Stimulated activated naive CD4-positive, alpha-beta T cell (primary cell): ENCODE measurements around the gene PRKCE.

ENCODE experiments used
- DNase-seq, 6 experiments: peaks; one replicate each; lab custom pipeline; 2025; lab: John Stamatoyannopoulos, UW

PRKCE gene

DNA sequence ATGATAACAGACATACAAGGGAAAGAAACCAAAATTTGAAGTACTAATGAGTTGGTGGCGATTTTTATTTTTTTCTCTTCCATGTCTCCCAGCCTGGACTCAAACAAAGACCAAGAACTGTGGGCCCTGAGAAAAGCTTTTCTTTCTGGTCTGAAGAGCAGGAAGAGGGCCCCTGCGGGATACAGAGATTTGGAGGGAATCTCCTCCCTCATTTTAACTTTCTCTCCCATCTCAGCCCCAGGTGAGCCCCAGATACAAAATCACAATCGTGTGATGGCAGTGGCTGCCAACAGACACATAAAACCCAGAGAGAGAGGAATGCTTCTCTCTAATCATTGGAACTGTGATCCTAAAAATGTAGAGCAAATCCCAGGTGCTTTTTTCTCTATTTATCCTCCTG is 19.5 kb upstream of the PRKCE start:
- DNase-seq: no peak

DNA sequence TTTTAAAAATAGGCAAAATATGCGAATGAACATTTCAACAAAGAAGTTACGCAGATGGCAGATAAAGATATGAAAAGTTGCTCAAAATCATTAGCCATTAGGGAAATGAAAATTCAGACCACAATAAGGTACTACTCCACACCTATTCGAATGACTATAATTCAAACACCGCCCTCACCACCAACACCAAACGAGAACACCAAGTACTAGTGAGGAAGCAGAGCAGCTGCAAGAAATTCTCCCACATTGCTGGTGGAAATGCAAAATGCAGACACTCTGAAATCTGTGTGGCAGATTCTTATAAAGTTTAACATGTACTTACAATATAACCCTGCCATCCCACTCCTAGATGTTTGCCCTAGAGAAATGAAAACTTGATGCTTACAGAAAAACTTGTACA is 17.3 kb upstream of the PRKCE start:
- no peak for DNase-seq

DNA sequence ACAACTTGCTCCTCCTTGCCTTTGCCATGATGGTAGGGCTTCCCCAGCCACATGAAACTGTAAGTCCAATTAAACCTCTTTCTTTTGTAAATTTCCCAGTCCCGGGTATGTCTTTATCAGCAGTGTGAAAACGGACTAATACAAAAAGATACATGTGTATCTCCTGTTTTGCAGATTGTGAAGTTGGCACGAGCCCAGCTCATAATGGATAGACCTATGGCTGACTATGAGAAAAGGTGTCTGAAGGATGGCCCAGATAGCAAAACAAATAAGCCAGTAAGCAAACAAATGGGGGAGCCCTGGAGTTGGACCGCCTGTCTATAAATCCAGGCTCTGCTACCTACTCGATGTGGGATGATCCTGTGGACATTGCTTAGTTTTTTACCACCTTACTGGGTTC is 15.5 kb upstream of the PRKCE start:
- DNase-seq: no peak

DNA sequence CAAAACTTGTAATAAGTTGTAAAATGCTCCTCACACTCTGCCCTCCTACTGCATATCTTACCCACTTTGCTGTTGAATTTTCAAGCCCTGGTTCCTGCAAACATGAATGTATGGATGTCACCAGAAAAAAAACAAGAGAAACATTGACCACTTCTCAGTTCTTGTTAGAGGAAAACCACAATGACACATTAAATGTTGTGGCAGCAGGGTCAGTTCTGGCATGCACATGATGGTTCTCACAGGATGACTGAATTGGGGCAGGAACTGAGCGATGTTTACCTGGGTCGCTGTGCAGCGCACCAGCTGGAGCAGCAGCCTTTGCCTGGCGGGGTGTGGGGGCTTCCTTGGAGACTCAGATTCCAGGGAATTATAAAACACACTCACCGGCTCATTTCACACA is 14.0 kb upstream of the PRKCE start:
- no peak for DNase-seq

DNA sequence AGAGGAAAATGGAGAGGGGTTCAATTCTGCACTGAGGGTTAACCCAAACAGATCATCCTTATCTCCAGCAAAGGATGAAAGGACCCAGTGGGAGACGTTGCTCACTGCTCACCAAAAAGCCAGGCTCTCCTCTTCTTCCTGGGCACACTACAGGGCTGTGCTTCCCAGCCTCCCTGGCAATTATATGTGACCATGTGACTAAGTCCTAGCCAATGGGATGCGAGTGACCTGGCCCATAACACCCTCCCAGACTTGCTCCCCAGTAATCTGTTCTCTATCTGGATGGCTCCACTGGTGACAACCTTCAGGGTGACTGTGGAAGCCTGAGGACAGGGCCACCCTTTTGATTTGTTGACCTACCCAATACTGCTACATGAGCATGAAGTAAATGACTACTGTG is 10.9 kb upstream of the PRKCE start:
- no peak for DNase-seq

DNA sequence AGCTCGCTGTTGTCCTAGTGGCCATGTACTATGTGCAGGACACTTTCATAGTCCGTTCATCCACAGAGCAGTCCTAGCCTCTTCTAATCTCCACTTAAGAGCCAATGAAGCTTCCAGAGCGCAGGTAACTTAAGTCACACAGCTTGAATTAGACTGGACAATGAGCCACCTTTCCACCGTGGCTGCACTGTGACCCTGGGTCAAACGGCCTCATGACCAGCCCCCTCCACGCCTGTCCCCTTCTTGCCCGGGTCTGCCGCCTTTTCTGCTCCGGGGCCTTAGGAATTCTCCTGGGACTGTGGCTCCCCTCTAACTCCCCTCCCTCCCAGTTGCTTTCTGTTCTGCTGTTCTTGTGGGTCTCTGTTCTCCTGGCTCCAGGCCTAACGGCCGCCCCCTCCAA is 8.4 kb upstream of the PRKCE start:
- DNase-seq: no peak

DNA sequence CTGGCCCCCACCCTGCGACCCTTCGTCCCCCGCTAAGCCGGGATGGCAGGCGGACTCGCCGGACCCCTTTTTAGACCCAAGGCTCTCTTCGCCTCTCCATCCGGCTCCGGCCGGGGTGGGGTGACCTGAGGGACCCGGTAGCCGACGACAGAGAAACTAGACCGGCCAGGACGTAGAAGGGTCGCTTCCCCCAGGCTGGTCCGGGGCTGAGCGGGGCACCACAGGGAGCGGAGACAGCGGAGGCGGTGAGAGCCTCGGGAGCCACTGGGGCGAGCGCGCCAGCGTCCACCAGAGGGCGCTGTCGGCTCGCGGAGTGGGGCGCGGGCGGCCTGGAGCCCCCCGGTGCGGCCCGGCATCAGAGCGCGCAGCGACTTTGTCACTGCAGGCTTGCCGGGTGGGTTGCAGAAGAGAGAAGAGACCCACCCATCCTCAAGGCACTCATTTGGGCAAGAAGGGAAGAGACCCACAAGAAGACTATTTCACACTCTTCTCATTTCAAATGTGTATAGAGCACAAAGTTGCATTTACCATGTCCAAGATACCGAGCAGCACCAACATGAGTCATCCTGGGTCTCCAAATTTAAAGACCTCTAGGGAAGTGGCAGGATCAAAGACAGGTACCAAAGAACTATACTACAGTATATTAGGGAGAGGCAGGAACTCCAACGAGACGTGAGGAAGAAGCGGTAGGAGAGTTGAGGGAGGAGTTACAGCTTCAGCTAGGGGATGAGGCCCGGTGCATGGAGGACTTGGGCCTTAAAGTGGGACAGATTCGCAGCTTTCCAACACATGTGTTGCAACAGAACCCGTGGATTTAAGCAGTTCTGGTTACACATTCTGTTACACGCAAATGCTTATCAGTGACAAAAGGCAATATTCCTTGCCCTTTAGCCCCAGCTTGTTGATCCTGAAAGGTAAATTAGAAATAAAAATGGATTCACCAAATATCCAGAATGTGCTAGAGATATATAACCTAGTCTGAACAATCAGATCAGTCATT is 7.6 kb upstream of the PRKCE start:
- DNase-seq: peak; percentile 35 to 81 (median 68)

DNA sequence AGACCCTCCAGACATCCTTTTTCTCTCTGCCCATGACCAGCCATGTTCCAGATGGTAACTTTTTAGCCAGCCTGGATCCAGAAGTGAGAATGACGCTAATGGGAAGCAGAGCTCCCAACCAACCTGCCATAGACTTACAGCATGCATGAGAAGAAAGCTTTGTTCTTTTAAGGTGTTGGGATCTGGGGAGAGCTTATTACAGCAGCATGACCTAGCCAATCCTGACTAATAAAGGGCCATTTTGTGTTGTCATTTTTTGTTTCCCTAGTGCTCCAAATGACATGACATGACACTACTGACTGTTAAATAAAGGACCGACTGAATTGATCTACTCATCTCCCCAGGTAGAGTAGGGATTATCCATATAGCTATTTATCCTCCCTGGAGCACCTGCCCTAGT is 5.2 kb upstream of the PRKCE start:
- no peak for DNase-seq

DNA sequence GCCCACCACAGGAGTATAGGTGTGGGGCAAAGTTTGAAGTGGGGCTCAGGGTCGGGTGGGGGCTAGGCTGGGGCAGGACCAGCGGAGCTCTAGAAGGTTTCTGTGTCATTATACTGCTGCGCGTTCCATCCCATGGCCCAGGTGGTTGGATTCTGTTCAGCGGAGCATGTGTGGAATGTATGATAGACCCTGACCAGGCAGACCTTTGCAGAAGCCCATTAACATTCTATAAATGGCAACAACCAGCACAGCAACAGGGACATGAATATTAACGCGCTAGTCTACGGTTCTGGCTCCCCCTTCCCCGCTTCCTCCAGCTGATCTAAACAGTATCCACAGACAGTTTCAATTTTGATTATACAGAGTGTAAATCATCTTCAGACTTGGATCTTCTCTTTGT is 4.1 kb upstream of the PRKCE start:
- DNase-seq: no peak

DNA sequence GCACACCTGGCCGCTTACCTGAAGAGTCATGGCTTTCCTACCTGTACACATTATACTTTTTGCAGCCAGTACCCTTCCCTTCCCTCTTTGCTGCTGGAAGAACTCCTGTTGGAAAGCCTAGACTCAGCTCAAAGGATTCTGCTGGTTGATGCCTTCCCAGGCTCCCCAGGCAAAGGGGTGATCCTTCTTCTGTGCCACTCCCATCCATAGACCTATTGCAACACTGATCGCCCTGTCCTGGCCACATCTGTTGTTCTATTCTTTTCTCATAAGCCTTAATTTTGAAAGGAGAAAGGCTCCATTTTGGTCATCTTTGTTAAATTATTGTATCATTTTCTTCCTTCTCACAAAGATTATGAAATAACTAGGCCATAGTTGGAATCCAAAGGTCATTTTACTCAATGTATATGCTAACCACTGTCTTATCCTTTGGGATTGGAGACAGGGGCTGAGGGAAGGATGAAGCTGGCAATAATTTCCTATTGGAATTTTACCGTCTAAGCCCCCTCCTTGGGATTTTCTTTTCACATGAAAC is 3.4 kb upstream of the PRKCE start:
- DNase-seq: no peak

DNA sequence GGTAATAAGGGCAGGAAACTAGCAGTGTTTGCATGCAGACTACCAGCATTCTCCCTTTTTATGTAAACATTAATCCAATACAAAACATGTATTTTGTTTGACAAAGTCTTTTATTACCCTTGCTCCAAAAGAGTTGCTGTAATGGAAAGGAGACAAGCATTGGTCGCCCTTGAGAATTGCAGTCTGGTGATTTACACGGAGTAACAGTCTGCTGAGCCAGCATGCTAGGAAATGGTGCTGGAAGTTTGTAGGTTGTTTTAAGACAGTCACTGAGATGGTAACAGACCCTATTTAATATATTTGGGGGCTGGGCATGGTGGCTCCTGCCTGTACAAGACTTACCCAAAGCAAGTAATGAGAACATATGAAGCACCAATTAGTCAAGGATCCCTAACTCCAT is 2.8 kb upstream of the PRKCE start:
- no peak for DNase-seq

DNA sequence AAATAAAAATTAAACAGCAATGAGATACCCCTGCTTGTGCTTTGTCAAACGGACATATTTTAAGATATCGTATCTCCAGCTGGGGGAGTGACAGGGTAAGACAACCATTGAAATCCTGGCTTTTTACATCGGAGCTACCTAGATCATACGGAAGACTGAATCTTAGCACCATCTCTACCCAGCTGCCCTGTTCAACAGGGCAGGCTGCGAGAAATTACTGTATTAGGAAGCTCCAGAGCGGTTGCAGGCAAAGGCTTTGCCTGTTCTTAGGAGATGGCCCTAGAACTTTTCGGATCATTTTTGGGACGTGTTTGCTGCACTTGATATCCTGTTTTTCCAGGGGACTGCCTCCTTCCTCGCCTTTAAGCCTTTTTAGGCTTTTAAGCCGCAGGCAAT is 2.0 kb upstream of the PRKCE start:
- DNase-seq: no peak

DNA sequence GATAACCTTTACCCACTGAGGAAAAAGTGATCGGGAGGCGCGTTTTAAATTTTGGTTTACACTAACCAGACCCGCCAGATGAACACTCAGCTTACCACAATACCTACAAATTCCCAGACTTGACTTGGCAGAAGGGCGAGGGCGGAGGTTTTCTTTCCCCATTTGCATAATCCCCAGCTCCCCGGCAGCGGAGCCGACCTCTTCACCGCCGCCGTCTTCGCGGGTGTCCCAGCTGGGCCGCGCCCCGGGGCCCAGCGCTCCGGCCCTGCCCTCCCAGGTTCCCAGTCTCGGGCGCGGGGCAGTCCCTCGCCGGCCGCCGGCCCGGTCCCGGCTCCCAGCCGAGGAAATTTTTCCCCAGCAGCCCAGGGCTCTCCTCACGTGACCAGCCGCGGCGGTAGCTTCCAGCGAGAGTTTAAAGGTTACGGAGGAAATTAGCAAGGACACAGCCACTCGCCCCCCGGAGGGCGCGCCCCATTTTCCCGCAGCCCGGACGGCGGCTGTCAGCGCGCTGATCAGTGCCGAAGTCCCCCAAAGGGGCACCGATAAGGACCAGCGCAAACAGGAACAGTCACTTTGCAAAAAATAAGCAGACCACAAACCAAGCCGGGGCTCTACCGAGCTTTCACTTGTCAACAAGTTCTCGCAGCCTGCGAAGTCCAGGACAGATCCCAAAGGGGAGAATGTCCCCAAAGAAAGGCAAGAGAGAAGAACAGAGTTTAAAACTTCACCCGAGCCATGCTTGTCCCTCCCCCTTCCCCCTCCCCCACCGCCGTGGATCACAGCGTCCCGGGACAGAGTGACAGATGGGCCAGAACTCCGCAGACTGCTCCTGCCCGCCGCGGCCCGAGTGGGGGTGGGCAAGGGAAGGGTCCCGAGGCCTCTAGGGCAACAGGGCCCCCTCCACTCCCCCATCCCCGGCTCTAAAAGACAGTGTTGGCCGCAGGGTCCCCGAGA is 1.3 kb upstream of the PRKCE start:
- DNase-seq: peak; percentile 47 to 85 (median 64)

DNA sequence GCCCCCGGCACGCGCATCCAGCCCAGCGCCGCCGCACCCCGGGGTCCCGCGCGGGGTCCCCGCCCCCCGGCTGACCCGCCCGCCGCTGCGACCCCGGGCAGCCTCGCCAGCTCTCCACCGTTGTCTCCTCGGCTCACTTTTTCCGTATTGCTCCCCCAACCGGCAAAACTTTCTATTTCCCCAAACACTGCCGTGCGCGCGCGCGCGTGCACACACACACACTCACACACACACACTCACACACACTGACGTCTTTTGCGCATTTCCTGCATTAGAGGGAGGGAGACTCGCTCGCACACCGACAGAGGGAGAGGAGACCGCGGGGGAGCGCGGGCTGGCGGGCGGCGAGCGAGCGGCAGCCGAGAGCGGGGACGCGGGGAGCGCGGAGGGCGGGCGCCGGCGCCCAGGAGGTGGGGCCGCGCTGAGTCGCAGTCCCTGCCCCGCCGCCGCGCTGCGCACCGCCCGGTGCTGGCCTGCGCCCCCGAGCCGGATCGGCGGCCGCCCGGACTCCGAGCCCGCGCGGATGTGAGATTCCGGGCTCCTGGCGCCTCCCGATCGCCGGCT is 542 bp upstream of the PRKCE start:
- DNase-seq: peak; percentile 91 to 97 (median 94)

DNA sequence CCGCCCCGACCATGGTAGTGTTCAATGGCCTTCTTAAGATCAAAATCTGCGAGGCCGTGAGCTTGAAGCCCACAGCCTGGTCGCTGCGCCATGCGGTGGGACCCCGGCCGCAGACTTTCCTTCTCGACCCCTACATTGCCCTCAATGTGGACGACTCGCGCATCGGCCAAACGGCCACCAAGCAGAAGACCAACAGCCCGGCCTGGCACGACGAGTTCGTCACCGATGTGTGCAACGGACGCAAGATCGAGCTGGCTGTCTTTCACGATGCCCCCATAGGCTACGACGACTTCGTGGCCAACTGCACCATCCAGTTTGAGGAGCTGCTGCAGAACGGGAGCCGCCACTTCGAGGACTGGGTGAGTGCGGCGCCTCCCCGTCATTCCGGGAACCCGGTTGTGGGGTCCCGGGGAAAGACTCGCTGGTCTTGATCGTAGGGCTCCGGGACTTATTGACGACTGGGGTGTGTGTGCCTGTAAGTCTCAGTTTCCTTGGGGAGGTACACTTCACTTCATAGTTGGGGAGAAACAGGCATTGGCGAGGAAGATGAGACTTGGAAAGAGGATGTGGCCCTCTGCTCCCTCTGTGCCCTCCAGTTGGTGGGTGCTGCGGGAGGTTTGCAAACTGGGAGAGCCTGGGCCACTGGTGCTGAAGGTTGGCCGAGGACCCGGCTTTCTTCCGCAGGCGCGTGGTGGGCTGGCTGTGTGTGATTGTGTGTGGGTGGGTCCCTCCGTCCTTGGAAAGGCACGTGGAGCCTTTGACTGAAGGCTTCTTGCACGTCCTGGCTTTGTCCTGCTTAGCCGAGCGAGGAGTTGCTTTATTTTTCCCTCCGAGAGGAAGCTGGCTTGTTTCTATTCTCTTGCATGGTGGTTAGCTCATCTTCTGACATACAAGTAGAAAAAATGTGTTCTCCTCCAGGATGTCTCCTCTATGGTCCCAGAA is 886 bp downstream of the PRKCE start:
- DNase-seq: peak in 5 of 6 experiments; percentile 17 to 42 (median 20)

DNA sequence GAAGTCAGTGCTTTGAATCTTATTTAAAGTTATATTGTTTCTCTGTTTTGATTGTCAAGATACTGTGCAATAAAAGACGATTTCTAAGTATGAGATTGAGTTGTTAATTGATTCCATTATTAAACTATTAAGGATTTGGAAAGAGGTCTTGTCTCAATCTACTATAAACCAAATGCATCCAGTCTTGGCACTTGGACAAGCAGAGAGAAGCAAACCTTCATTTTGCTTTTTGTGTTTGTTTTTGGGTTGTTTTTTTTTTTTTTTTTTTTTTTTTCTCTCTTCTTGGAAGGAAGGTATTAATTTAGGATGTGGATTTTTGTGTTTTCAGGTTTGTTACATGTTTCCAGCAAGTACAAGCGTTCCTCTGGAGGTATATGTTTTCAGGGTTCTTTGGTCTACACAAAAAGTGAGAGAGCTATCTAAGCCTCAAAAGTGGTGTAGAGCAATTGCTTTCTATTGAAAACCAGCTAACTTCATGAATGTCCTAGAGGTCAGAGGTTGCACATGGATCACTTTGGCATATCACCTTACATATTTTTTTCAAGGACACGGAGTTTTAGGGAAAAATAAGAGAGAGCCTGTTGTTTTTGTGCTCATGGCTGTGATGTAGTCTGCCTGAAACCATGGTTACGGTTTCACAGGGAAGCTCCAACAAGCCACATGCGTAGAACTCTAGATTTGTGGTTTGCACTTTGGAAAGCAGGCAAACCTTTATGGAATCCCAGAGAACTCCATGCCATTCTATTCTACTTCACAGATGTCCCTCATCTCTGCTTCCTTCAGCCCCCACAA is 1.8 kb downstream of the PRKCE start:
- no peak for DNase-seq

DNA sequence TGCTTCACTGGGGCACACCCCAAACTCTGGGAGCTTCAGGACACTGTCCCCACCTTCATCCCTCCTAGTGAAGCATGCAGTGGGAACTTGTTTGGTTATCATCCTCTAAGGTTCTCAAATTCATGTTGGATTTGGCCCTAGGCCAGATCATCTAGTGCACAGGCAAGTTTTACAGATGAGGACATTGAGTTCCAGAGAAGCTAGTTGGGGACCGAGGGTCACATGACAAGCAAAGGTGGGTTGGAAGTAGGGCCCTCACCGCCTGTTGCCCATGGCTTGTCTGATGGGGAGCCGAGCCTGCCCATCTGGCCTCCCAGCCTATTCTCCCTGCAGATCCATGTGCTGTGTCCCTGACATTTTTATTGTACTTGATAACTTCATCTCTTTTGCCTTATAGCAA is 2.8 kb downstream of the PRKCE start:
- no peak for DNase-seq

DNA sequence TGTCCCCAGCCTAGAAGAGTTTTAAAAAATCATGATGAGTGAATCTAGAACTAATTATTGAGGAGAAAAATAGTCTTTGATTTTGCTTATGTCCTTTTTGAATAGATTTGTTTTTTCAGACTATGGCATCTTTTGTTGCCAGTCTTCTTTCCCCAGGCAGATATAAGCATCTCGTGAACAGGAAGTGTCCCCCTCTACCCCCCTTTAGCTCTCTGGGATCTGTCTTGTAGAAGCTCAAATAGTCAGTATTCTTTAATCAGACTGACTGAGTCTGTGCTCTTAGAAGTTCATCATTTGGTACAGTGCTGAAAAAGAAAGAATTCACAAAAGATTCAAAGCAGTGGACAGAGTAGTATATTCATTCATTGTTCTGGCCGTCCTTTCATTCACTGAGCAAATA is 10.4 kb downstream of the PRKCE start:
- DNase-seq: no peak

DNA sequence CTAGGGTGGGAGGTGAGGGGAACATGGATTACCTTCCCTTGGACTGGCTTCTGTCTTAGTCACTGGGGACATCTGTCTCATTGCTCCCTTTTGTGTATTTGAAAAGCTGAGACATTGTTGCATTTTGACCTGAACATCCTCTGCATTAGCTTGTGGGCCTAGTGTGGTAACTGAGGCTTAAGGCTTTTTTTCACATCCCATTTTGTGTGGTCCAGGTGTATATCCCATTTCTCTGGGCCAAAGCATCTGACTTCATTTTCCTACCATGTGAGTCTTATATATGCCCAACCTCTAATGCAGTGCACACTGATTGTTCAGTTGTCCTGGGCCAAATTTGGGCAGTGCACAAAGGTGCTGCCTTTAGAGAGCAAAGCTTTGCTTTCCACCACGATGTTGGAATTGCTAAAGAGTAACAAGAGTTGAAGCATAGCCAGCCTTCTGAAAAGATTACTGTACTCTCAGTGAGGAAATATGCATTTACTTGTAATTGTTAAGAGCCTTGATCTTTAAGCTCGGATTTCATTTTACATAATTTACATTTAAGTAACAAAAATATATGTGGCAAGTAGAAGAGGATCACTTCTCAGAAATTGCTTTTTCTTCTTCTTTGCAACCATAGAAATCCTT is 13.3 kb downstream of the PRKCE start:
- no peak for DNase-seq

DNA sequence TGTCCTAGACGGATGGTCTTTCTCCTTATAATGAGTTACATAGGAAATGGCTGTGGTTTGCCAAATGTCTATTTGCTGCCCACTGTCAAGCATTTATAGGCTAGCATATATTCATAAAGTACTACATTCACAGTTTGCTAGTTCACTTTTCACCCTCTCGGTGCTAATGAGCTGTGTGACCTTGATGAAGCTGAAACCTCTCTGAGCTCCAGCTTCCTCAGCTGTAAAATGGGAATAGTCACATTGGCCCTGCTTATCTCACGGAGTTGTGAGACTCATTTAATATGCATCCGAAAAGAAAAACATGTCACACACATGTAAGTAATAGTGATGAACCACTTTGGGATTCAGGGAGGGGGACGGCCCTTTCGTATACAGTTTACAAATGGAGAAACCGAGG is 17.0 kb downstream of the PRKCE start:
- DNase-seq: no peak
